ENCODE measurements around the gene SMAP1. TPM values are rescaled to one million over a fixed set of nuclear protein-coding genes. Genes with fewer than 3 reads are reported as not detected.

The SMAP1 gene
- total and polyA plus RNA-seq, 11 donors, result 10.9 to 35.1 (median 29.9) TPM

DNA sequence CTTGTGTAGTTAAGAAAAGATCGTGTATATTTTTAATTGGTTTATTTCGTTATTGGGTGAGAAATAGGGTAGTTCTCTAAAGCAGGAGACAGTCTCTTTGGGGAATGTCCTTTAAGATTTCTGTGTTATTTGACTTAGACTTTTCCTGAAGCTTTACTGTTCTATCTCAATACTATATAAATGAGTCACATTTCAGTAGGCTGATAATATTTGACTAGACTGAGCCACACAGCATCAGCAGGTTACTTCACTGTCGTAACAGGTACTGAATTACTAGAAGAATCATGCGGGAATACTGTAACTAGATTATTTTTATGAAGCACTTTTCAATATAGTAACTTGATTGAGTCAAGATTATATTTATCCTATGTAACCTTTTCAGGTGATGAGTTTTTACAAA, 1.4 kb downstream of the SMAP1 start:
- DNase-seq, result no peak
- TF ChIP-seq CTCF (IDR thresholded peaks at IDR 0.05) (no peak), POLR2A (IDR thresholded peaks at IDR 0.05) (no peak)
- 39 to 45% (median 44%) methylated on average over 4 of the region's 4 CpGs for WGBS, 4 donors
- H3K27ac ChIP-seq, result peak overlapping the region in 2 of 12 donors; percentile 95 to 97
- peaks cover 0 to 64% (median 40%) of the 10 kb centered on the region in 12 donors for H3K4me1 ChIP-seq
- no peak for ATAC-seq
- intact Hi-C loops (cut with DNase I), result loop anchor here in 7 of 10 donors (2.0 to 10.0 kb wide), 5 partner anchors 18 to 257 kb away; partner anchors contain the start of genes FAM135A (in 4 of the 7) and SDHAF4 (in 4 of the 7)
- no peaks in the 10 kb centered on the region for H3K9me3 ChIP-seq
- no peaks in the 10 kb centered on the region for H3K36me3 ChIP-seq
- no peaks in the 10 kb centered on the region for H3K27me3 ChIP-seq
- peak overlapping the region in 9 of 12 donors; percentile 75 to 98 (median 96) for H3K4me3 ChIP-seq

DNA sequence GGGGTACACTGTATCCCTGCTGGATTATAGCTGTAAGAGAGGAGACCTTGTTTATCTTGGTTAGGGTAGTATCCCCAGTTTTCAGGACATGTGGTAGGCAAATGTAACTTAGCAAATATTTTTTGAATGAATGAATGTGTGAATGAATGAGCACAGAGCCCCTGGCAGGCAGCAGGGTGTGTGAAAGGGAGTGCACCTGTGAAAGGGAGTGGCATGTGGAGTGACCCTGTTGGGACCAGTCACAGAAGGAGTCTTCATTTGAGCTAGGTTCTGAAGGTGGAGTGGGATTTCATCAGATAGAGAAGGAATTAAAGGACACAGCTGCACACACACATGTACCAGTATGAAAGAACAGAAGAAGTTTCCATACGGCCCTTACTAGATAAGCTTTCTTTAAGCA, 4.9 kb downstream of the SMAP1 start:
- Histone ChIP-seq H3K4me3 (no peak overlapping the region), H3K36me3 (no peaks in the 10 kb centered on the region), H3K27me3 (no peaks in the 10 kb centered on the region), H3K27ac (peak overlapping the region in 4 of 12 donors; percentile 8 to 25 (median 18)), H3K9me3 (no peaks in the 10 kb centered on the region), H3K4me1 (peaks cover 0 to 48% (median 34%) of the 10 kb centered on the region in 12 donors)
- DNase-seq (no peak), ATAC-seq (no peak)
- no peak for TF ChIP-seq POLR2A (IDR thresholded peaks at IDR 0.05)
- no peak for TF ChIP-seq CTCF (IDR thresholded peaks at IDR 0.05)
- WGBS, 4 donors, result 44 to 57% (median 47%) methylated on average over 1 of the region's 1 CpG
- intact Hi-C loops (cut with DNase I), result loop anchor here in 2 of 10 donors (5.0 to 10.0 kb wide), 2 partner anchors 105 to 108 kb away; partner anchors contain the start of gene SDHAF4 (in 2 of the 2)

DNA sequence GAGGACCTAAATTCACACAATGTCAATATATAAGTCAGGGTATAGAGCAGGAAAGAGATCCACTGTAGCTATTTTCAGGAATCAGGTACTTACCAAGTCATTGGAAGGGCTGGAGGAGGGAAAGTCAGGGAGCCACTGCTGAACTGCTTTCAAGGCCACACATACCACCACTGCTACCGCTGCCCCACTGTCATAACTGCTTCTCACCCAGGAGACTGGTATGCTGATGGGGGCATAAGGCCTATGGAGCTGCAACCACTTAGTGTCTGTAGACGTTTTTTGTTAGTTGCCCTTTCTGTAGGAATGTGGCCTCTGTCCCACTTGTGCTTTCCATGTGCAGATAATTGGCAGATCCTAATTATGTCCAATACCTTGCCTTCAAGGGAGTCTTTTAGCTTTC, 5.4 kb downstream of the SMAP1 start:
- ATAC-seq (peak in 3 of 4 donors; percentile 27 to 61 (median 40)), DNase-seq (peak in 1 of 5 donors; percentile 28)
- Histone ChIP-seq H3K27me3 (no peaks in the 10 kb centered on the region), H3K27ac (peak overlapping the region in 7 of 12 donors; percentile 5 to 31 (median 18)), H3K9me3 (no peaks in the 10 kb centered on the region), H3K36me3 (no peaks in the 10 kb centered on the region), H3K4me3 (no peak overlapping the region), H3K4me1 (peaks cover 0 to 48% (median 34%) of the 10 kb centered on the region in 12 donors)
- intact Hi-C loops (cut with DNase I), result loop anchor here in 2 of 10 donors (5.0 to 10.0 kb wide), 2 partner anchors 106 to 108 kb away; partner anchors contain the start of gene SDHAF4 (in 2 of the 2)
- no peak for TF ChIP-seq POLR2A (IDR thresholded peaks at IDR 0.05)
- TF ChIP-seq CTCF (IDR thresholded peaks at IDR 0.05), result no peak
- 21 to 38% (median 34%) methylated on average over 2 of the region's 2 CpGs for whole genome bisulfite sequencing, 4 donors

- no peak for DNase-seq
- Histone ChIP-seq H3K27me3 (no peaks in the 10 kb centered on the region), H3K9me3 (peaks cover 0 to 3% (median 0%) of the 10 kb centered on the region in 12 donors), H3K4me3 (no peak overlapping the region), H3K27ac (peak overlapping the region in 4 of 12 donors; percentile 7 to 31 (median 16)), H3K36me3 (no peaks in the 10 kb centered on the region), H3K4me1 (peaks cover 0 to 46% (median 33%) of the 10 kb centered on the region in 12 donors)
- WGBS, 4 donors, result 42 to 76% (median 62%) methylated on average over 1 of the region's 1 CpG
- peak in 1 of 4 donors; percentile 37 for ATAC-seq
- TF ChIP-seq POLR2A (IDR thresholded peaks at IDR 0.05), result no peak
- TF ChIP-seq CTCF (IDR thresholded peaks at IDR 0.05), result no peak
- intact Hi-C loops (cut with DNase I), result loop anchor here in 2 of 10 donors (5.0 to 10.0 kb wide), 2 partner anchors 106 to 109 kb away; partner anchors contain the start of gene SDHAF4 (in 2 of the 2)
Observed at GRCh38 chr6:70673601-70674000, 5.9 kb downstream of the SMAP1 start.

Measured in heart left ventricle (tissue), 16 donors.